NCI-H1417 (cell line): Measurements from ENCODE around the gene HSF2BP.
A peak's percentile ranks its signal among the peaks of the same experiment; 100 is the strongest.
"Not testable (repeated sequence)": the region's sequence is repeated elsewhere in the genome, so short reads cannot be mapped to it uniquely, and the experiment has no call there.

Experiments used
- DNase-seq, 3 experiments: peaks; one replicate each; lab custom pipeline; 2025; lab: John Stamatoyannopoulos, UW

Gene HSF2BP

DNA sequence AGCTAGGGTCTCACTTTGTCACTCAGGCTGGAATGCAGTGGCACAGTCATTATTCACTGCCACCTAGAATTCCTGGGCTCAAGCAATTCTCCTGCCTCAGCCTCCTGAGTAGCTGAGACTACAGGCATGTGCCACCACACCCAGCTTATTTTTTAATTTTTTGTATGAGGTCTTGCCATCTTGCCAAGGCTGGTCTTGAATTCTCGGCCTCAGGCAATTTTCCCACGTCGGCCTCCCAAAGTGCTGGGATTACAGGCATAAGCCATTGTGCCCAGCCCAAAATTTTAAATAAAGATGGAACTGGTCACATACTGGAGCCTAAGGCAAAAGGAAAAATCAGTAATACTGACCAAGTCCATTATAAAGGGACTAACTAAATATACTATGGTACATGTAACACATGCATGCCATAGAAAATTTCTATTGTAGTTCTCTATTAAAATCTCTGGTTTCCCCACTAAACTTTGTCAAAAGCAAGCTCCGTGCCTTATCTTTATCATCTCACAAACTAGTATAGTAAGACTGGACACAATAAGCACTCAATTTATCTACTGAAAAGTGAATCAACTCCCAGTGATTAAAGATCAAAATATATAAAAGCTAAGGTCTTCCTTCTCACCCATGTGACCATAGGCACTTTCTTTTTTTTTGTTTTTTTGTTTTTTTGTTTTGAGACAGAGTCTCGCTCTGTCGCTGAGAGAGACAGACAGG, 61.6 kb downstream of the HSF2BP start:
- no peak for DNase-seq

DNA sequence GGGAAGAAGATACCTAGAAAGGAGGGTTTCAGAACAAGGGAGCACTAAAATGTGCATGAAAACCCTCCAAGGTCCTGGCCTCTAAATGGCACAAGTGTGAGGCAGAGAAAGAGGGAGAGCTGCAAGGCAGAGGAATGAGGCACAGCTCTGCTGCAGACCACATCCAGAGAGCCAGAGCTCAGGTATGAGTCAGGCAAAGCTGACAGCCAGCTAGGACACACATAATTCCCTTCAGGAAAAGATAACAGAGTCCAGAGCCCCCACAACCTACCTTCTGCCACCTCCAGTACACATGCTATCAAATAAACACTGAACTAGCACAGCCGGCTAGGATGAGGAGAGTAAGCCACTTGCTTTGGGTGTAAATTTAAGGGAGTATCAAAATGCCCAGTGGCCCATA, 62.2 kb downstream of the HSF2BP start:
- DNase-seq: no peak

DNA sequence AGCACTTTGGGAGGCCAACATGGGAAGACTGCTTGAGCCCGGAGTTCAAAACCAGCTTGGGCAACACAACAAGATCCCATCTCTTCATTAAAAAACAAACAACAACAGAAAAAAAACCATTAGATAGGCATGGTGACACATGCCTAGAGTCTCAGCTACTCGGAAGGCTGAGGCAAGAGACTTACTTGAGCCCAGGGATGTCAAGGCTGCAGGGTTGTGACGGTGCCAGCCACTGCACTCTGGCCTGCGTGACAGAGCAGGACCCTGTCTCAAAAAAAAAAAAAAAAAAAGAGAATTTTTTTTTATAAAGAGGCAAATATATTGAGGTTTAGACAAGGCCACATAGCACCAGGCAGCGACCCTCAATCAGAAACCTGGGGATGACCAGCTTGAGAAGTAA, 62.7 kb downstream of the HSF2BP start:
- no peak for DNase-seq

DNA sequence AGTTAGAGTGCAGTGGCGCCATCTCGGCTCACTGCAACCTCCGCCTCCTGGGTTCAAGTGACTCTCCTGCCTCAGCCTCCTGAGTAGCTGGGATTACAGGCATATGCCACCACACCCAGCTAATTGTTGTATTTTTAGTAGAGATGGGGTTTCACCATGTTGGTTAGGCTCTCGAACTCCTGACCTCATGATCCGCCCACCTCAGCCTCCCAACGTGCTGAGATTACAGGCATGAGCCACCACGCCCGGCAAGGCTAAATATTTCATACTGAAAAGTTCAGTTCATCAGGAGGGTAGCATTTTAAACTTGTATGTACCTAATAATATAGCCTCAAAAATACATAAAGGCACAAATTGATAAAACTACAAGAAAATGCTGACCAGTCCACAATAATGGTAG, 63.5 kb downstream of the HSF2BP start:
- not testable (repeated sequence) for DNase-seq

- DNase-seq: no peak
Measured at GRCh38 chr21:43593078-43593477, 66.2 kb downstream of the HSF2BP start.

DNA sequence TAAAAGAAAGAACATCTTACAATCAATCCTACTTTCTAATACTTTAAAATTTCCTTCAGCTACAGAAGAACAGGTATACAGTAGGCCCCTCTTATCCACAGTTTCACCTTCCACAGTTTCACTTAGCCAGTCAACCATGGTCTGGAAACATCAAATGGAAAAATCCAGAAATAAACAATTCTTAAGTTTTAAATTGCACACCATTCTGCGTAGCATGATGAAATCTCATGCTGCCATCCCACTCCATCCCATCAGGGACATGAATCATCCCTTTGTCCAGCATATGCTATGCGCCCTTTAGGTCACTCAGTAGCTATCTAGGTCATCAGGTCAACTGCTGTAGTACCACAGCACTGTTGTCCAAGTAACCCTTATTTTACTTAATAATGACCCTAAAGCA, 67.7 kb downstream of the HSF2BP start:
- no peak for DNase-seq

DNA sequence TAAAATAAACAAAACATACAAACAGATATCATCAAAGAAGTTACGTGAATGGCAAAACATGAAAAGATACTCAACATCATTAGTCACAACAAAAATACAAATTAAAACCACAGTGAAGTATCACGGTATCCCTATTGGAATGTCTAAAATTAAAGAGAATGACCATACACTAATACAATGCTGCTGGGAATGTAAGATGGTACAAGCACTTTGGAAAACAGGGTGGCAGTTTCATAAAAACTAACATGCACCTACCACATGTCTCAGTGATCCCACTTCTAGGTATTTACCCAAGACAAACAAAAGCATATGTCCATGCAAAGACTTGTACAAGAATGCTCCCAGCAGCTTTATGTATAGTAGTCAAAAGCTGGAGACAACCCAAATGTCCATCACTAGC, 69.1 kb downstream of the HSF2BP start:
- no peak for DNase-seq

GRCh38 chr21:43588957-43589356, 70.3 kb downstream of the HSF2BP start:
- DNase-seq: no peak

- DNase-seq: no peak
Measured at GRCh38 chr21:43585924-43586413, 73.3 kb downstream of the HSF2BP start.

- no peak for DNase-seq
Measured at GRCh38 chr21:43585514-43585913, 73.8 kb downstream of the HSF2BP start.

GRCh38 chr21:43581453-43581852, 77.8 kb downstream of the HSF2BP start:
- no peak for DNase-seq

DNA sequence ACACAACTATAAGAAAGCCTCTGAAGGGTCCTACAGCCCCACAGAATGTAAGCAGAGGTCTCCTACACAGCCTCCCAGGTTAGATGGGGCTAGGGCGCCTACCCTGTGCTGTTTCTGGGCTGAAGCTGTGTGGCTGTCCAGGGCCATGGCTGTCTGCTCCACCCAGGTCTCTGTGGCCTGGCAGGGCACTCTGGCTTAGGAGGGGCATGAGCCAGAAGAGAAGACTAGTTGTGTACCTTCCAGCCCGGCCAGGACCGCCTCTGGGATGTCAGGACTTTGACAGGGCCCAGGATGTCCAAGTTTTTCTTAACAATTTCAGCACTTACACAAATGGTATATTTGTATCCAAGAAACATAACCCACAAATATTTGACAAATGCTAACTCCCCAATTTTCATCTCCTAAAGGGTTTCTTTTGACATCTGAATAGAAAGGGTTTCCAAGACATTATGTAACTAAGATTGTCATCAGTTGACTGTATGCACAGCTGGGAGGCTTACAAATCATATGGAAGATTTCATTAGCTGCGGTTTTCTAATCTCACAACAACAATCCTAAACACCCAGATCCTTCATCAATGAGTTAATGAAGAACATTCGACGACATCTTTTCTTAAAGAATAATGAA, 80.5 kb downstream of the HSF2BP start:
- no peak for DNase-seq

- no peak for DNase-seq
Measured at GRCh38 chr21:43575473-43575844, 83.8 kb downstream of the HSF2BP start.

GRCh38 chr21:43574741-43575472, 84.4 kb downstream of the HSF2BP start:
- no peak for DNase-seq

- no peak for DNase-seq
Measured at GRCh38 chr21:43573921-43574320, 85.4 kb downstream of the HSF2BP start.

DNA sequence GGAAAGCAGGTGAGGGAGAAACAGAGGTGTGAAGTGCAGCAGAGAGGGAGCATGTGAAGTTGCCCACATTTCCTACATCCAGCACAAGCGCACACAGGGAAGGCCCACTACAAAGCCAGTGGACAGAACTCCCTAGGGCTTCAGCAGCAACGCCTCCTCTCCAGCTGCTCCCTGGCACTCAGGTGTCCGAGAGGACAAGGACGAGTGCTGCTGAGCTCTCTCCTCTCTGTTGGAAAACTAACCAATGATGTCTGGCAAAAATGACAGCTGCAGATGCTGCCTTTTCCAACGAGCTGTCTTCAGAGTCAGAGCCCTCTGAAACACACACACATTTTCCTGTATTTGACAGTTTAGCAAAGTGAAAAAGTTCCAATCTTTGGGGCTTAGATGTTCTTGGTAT, 86.8 kb downstream of the HSF2BP start:
- peak in 2 of 3 experiments; percentile 9 to 16 for DNase-seq

DNA sequence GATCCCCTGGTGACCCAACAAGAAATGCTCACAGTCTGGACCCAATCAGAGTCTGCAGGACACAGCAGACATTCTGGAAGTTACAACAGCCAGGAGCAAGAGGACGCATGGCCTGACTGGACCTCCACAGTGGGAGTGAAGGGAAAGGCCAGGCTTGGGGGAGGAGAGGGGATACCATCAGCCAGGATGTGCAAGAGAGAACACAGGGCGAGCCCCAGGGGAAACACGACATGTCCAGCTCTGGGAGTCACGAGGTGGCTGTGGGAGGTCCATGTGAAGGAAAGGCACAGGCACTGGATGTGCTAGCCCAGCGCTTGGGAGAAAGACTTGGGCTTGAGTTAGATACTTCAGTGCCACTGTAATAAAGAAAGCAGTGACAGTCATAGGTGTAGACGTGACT, 87.3 kb downstream of the HSF2BP start:
- DNase-seq: no peak

GRCh38 chr21:43570195-43570594, 89.1 kb downstream of the HSF2BP start:
- not testable (repeated sequence) for DNase-seq

- DNase-seq: not testable (repeated sequence)
Measured at GRCh38 chr21:43562451-43562850, 96.8 kb downstream of the HSF2BP start.

DNA sequence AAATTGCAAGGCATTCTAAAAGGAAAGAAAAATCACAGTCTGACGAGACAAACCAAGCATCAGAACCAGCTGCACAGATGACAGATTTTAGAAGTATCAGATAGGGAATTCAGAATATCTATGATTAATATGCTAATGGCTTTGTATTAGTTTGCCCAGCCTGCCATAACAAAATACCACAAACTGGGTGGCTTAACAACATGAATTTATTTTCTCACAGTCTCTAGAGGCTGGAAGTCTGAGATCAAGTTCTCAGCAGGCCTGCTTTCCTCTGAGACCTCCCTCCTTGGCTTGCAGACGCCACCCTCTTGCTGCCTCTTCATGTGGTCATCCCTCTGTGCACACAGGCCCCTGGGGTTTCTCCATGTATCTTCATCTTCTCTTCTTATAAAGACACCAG, 118.7 kb downstream of the HSF2BP start:
- not testable (repeated sequence) for DNase-seq

DNA sequence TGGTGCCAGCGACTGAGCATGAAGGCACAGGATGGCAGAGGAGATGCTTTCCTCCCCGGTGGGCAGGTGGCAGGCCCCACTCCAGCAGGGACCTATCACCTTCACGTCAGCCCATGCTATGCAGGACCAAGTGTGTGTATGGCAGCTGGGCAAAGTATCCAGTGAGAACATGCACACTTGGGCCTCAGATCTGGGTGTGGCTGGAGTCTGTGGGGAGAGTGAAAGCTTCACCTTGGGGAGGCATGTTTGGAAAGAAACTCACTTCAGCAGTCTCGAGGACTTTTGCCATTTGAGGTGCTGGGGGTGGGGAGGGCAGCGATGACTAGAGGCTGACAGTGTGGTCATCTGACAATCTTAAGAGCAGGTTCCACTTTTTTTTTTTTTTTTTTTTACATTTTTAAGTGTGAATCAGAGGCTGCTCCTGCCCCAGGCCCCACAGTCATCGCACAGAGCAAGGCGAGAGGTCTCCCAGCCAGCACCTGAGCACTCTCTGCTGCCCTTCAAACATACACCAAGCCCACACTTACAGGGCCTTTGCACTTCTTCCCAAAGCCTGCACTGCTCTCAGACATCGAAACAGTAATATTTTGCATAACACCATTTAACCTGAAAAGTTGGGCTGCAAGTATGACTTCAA, 136.7 kb downstream of the HSF2BP start:
- not testable (repeated sequence) for DNase-seq

GRCh38 chr21:43517701-43518100, 141.6 kb downstream of the HSF2BP start:
- DNase-seq: not testable (repeated sequence)
